ENCODE measurements around the gene EXOC6B. TPM values are rescaled to one million over a fixed set of nuclear protein-coding genes. Genes with fewer than 3 reads are reported as not detected.

Gene EXOC6B
- total RNA-seq, 1 experiment from 2014 or later: 40.1 TPM

DNA sequence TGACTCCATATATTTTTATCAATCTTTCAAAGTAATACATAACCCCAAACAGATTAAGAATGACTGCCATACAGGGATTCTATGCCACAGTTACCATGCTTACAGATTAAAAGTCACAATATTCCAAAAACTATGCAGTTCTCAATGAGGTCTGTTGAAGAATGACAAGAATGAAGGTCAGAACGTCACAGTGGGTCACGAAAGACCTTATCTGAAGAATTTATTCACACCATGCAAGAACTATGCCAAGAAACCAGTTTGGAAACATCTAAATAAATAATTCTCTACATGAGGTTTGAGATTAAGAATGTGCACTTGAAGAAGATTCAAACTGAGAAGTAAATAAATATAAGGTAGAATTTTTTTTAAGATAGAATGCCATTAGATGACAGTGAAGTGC is 253.3 kb downstream of the EXOC6B start:
- Mint-ChIP-seq H3K27ac (no peak overlapping the region), H3K4me1 (peaks cover 4 to 10% of the 10 kb centered on the region in 2 experiments), H3K9me3 (no peaks in the 10 kb centered on the region), H3K36me3 (ENCODE audit: insufficient read depth in 1 of 3, low read depth in 3 of 3) (no peaks in the 10 kb centered on the region), H3K4me3 (no peak overlapping the region), H3K27me3 (ENCODE audit: low read depth) (no peaks in the 10 kb centered on the region)
- Histone ChIP-seq H2AFZ (ENCODE audit: low read length) (no peak overlapping the region), H3K27me3 (ENCODE audit: insufficient read depth, low read length) (no peaks in the 10 kb centered on the region), H3K79me2 (ENCODE audit: insufficient read depth, low read length) (no peaks in the 10 kb centered on the region), H2BK15ac (ENCODE audit: low read depth, low read length) (no peak overlapping the region), H3K23ac (ENCODE audit: insufficient read length, low read depth, low read length) (no peak overlapping the region), H4K20me1 (ENCODE audit: control insufficient read depth, insufficient read depth, insufficient read length) (no peaks in the 10 kb centered on the region), H3K27ac (ENCODE audit: insufficient read length, low read depth, low read length) (no peak overlapping the region), H2AK5ac (ENCODE audit: insufficient read length, low read length) (no peak overlapping the region), H2BK12ac (ENCODE audit: insufficient read length, low read depth, low read length) (no peak overlapping the region), H2BK5ac (ENCODE audit: insufficient read length, low read length) (no peak overlapping the region), H3K4me1 (ENCODE audit: insufficient read depth, low read length) (no peaks in the 10 kb centered on the region; the same call in 1 of the 2 replicates), H2BK120ac (ENCODE audit: low read depth, low read length, poor library complexity, severe bottlenecking) (no peak overlapping the region), H3K23me2 (ENCODE audit: insufficient read length, low read depth, low read length, poor library complexity, severe bottlenecking) (no peaks in the 10 kb centered on the region), H3K79me1 (ENCODE audit: insufficient read depth, low read depth, low read length, poor library complexity, severe bottlenecking) (no peaks in the 10 kb centered on the region), H3K9me3 (ENCODE audit: control insufficient read depth, low read depth, low read length) (no peaks in the 10 kb centered on the region), H4K91ac (ENCODE audit: insufficient read length, low read depth, low read length) (no peak overlapping the region), H3K18ac (ENCODE audit: insufficient read length, low read depth, low read length) (no peak overlapping the region), H3K56ac (ENCODE audit: insufficient read length, low read depth, low read length) (no peak overlapping the region), H2BK20ac (ENCODE audit: low read depth, low read length, poor library complexity, severe bottlenecking) (no peak overlapping the region), H3K9ac (ENCODE audit: extremely low read depth, insufficient read length, low read length) (no peak overlapping the region), H3K4ac (ENCODE audit: low read depth, low read length) (no peak overlapping the region), H4K8ac (replicated peaks; ENCODE audit: insufficient read length, low read depth, low read length) (no peak overlapping the region), H3T11ph (ENCODE audit: low read length) (no peak overlapping the region), H4K5ac (ENCODE audit: insufficient read length, low read depth, low read length) (no peak overlapping the region), H3K4me2 (ENCODE audit: insufficient read depth, insufficient read length, low read length) (no peak overlapping the region), H3K14ac (ENCODE audit: insufficient read depth, low read length) (no peak overlapping the region)
- DNase-seq: no peak
- WGBS (ENCODE audit: extremely low coverage, insufficient read length, low lambda C conversion rate): no CpG with 5 or more reads among the region's 2 CpGs
- TF ChIP-seq, protein P1, sequence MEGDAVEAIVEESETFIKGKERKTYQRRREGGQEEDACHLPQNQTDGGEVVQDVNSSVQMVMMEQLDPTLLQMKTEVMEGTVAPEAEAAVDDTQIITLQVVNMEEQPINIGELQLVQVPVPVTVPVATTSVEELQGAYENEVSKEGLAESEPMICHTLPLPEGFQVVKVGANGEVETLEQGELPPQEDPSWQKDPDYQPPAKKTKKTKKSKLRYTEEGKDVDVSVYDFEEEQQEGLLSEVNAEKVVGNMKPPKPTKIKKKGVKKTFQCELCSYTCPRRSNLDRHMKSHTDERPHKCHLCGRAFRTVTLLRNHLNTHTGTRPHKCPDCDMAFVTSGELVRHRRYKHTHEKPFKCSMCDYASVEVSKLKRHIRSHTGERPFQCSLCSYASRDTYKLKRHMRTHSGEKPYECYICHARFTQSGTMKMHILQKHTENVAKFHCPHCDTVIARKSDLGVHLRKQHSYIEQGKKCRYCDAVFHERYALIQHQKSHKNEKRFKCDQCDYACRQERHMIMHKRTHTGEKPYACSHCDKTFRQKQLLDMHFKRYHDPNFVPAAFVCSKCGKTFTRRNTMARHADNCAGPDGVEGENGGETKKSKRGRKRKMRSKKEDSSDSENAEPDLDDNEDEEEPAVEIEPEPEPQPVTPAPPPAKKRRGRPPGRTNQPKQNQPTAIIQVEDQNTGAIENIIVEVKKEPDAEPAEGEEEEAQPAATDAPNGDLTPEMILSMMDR (conservative IDR thresholded peaks at IDR 0.05): no peak
